Adrenal gland (tissue), 12 donors: Measurements from ENCODE around the gene PLAAT2. TPM values are rescaled to one million over a fixed set of nuclear protein-coding genes. Genes with fewer than 3 reads are reported as not detected.

Experiments used
- DNase-seq, 7 donors: peaks; one replicate each; pipeline ENCODE4 v3.0.0-alpha.2; 2019 to 2020
- H3K27ac ChIP-seq, 5 donors: fragments of 200-600 bp; sonication (generic) in 4 of 5; 1 replicate in 3 of 5; 2 replicates in 2 of 5; pipeline versions ENCODE4 v1.5.1 to v1.8.0; 2016 to 2020; ENCODE audit warnings: mild to moderate bottlenecking in 1 of 5
- H3K27me3 ChIP-seq: fragments of 200-600 bp; 2 replicates; pipeline ENCODE4 v1.8.0; 2021
- H3K36me3 ChIP-seq, 2 donors: fragments of 200-600 bp; replicated peaks in 1 of 2; 1 replicate in 1 of 2; 2 replicates in 1 of 2; pipeline versions ENCODE4 v1.5.1 to v1.8.0; 2018 to 2022
- H3K4me1 ChIP-seq, 2 donors: fragments of 200-600 bp; replicated peaks in 1 of 2; 1 replicate in 1 of 2; 2 replicates in 1 of 2; pipeline versions ENCODE4 v1.5.1 to v1.8.0; 2018 to 2021
- H3K4me3 ChIP-seq, 4 donors: fragments of 200-600 bp; sonication (generic) in 3 of 4; one replicate each; pipeline ENCODE4 v1.5.1; 2016 to 2018
- H3K9me3 ChIP-seq, 3 donors: fragments of 200-600 bp; sonication (generic) in 1 of 3; replicated peaks in 1 of 3; 1 replicate in 2 of 3; 2 replicates in 1 of 3; pipeline versions ENCODE4 v1.5.1 to v1.8.0; 2016 to 2021
- CTCF ChIP-seq, 6 experiments: fragments of 450-650 bp in 4 of 6; fragments of 200-600 bp in 2 of 6; sonication (generic) in 1 of 6; IDR thresholded peaks; 1 replicate in 5 of 6; 2 replicates in 1 of 6; pipeline versions ENCODE4 v1.5.1 to v1.8.0; 2016 to 2021; ENCODE audit warnings: antibody characterized with exemption in 6 of 6, mild to moderate bottlenecking in 2 of 6, moderate library complexity in 1 of 6
- POLR2A ChIP-seq, 2 donors: fragments of 450-650 bp; IDR thresholded peaks; one replicate each; pipeline ENCODE4 v1.6.1; 2017; ENCODE audit warnings: antibody characterized with exemption in 2 of 2, mild to moderate bottlenecking in 2 of 2, moderate library complexity in 1 of 2
- WGBS, 4 donors: extraction: QIAGEN DNeasy Blood & Tissue Kit in 2 of 4; methylation state at CpG; one replicate each; pipeline versions ENCODE4 v1.1.5 to v1.1.7; 2013 to 2017; 5-methylcytosine and 5-hydroxymethylcytosine counted together
- intact Hi-C, 2 donors: fragments of 100-400 bp; cut with DNase I; formaldehyde crosslinking; loops; one replicate each; pipeline versions ENCODE4 v1.14.1 to v1.15.0; 2022 to 2023
- polyA plus RNA-seq, 3 donors: library from polyadenylated mRNA; stranded (reverse); fragments of 200-250 nt in 2 of 3; fragments of 350-450 nt in 1 of 3; fragmentation: Illumina TruSeq in 1 of 3; extraction: RNeasy Lipid Tissue Mini Kit (QIAGEN cat#74804) in 1 of 3; gene quantifications; one replicate each; pipeline ENCODE4 v1.2.3, GENCODE V29; 2013 to 2014
- total RNA-seq, 9 donors: library from RNA; depleted of rRNA in 4 of 9; stranded (reverse); fragments of >200 nt in 4 of 9; fragments of 120-200 nt in 1 of 9; fragmentation: NEBNext Ultra II Directional in 1 of 9; extraction: Animal tissue kit (Norgen Biotek cat#: 25700) in 1 of 9; gene quantifications; one replicate each; pipeline versions ENCODE4 v1.1.0 to v1.2.4, GENCODE V29; 2013 to 2023
- donor health status: healthy with polysubstance abuse.
- donor health status: Bipolar disorder and iron deficiency.
- donor health status: DM: yes; HTN: yes; CAD: no.
- donor health status: DM: no; HTN: no; CAD: no.
- donor health status: DM: no; HTN: no; CAD: no.
- donor health status: DM: yes; HTN: yes; CAD: no.

Gene PLAAT2
- total and polyA plus RNA-seq, 12 donors = 0.17 to 0.30 TPM; not detected in 10

- 76 to 91% (median 85%) methylated on average over 7 of the region's 7 CpGs for WGBS, 4 donors
- TF ChIP-seq CTCF (IDR thresholded peaks at IDR 0.05) (no peak), POLR2A (IDR thresholded peaks at IDR 0.05) (no peak)
- intact Hi-C loops = no loop called here
- peaks cover 0 to 15% of the 10 kb centered on the region in 2 donors for H3K36me3 ChIP-seq
- no peaks in the 10 kb centered on the region for H3K27me3 ChIP-seq
- H3K27ac ChIP-seq = no peak overlapping the region
- peak in 2 of 7 donors; percentile 18 to 30 for DNase-seq
- H3K9me3 ChIP-seq = no peaks in the 10 kb centered on the region
- H3K4me1 ChIP-seq = peaks cover 12 to 15% of the 10 kb centered on the region in 2 donors
- no peak overlapping the region for H3K4me3 ChIP-seq
These were observed 36.3 kb upstream of the PLAAT2 start for GRCh38 chr11:63599211-63600122.

GRCh38 chr11:63598556-63598955, 35.4 kb upstream of the PLAAT2 start:
- H3K9me3 ChIP-seq = no peaks in the 10 kb centered on the region
- TF ChIP-seq POLR2A (IDR thresholded peaks at IDR 0.05) = no peak
- no peak for TF ChIP-seq CTCF (IDR thresholded peaks at IDR 0.05)
- H3K36me3 ChIP-seq = peaks cover 0 to 15% of the 10 kb centered on the region in 2 donors
- peaks cover 12 to 15% of the 10 kb centered on the region in 2 donors for H3K4me1 ChIP-seq
- no peak overlapping the region for H3K27ac ChIP-seq
- 83 to 94% (median 87%) methylated on average over 3 to 4 of the region's 4 CpGs for WGBS, 4 donors
- H3K4me3 ChIP-seq = no peak overlapping the region
- intact Hi-C loops = no loop called here
- peak in 2 of 7 donors; percentile 2 to 44 for DNase-seq
- H3K27me3 ChIP-seq = no peaks in the 10 kb centered on the region

- no peaks in the 10 kb centered on the region for H3K4me1 ChIP-seq
- no peaks in the 10 kb centered on the region for H3K27me3 ChIP-seq
- 77 to 86% (median 83%) methylated on average over 4 of the region's 4 CpGs for WGBS, 4 donors
- no peak for TF ChIP-seq CTCF (IDR thresholded peaks at IDR 0.05)
- no peak for TF ChIP-seq POLR2A (IDR thresholded peaks at IDR 0.05)
- H3K27ac ChIP-seq = no peak overlapping the region
- H3K9me3 ChIP-seq = no peaks in the 10 kb centered on the region
- no peak overlapping the region for H3K4me3 ChIP-seq
- intact Hi-C loops = no loop called here
- peaks cover 0 to 17% of the 10 kb centered on the region in 2 donors for H3K36me3 ChIP-seq
- DNase-seq = peak in 3 of 7 donors; percentile 8 to 41 (median 38)
These were observed 32.1 kb upstream of the PLAAT2 start for GRCh38 chr11:63595296-63595695.

DNA sequence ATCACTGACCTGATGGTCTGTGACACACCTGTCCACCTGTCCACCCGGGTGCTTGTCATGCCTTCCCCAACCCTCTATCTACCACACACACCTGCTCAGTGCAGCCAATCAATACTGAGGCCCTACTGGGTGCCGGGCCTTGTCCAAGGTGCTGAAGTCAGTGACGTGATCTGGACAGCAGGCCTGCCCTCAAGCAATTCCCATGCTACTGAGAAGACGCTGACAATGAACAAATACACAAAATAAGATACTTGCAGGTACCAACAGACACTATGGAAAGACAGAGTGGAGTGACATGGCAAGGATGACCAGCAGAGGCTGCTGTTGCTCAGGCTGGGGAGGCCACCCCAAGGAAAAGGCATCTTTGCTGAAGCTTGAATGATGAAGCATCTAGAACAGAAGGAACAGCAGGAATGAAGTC, 29.8 kb upstream of the PLAAT2 start:
- peak in 2 of 7 donors; percentile 18 to 24 for DNase-seq
- Histone ChIP-seq H3K27ac (no peak overlapping the region), H3K9me3 (no peaks in the 10 kb centered on the region), H3K4me3 (no peak overlapping the region), H3K36me3 (peaks cover 0 to 26% of the 10 kb centered on the region in 2 donors), H3K4me1 (no peaks in the 10 kb centered on the region), H3K27me3 (no peaks in the 10 kb centered on the region)
- intact Hi-C loops = no loop called here
- 75 to 100% (median 79%) methylated on average over 3 to 4 of the region's 4 CpGs for WGBS, 4 donors
- no peak for TF ChIP-seq POLR2A (IDR thresholded peaks at IDR 0.05)
- peak; percentile 17 to 65 (median 54) for TF ChIP-seq CTCF (IDR thresholded peaks at IDR 0.05)
